Measurements from ENCODE around the gene TMEM200C.
A peak's percentile ranks its signal among the peaks of the same experiment; 100 is the strongest.

TMEM200C gene

GRCh38 chr18:5895299-5895875 lies at the start of gene TMEM200C:
TMEM200C (minus strand) TSS chr18:5895522; CDS start chr18:5892063, 3,459 bp downstream.
- peak; percentile 60 for DNase-seq

- DNase-seq = no peak
Measured at GRCh38 chr18:5944448-5944847, 49.1 kb upstream of the TMEM200C start.

GRCh38 chr18:5943514-5943913 lies 48.2 kb upstream of the TMEM200C start:
- peak; percentile 41 for DNase-seq

- no peak for DNase-seq
Measured at GRCh38 chr18:5942591-5942990, 47.3 kb upstream of the TMEM200C start.

GRCh38 chr18:5941890-5942289 lies 46.6 kb upstream of the TMEM200C start:
- DNase-seq = no peak

GRCh38 chr18:5939801-5940667 lies 44.7 kb upstream of the TMEM200C start:
- DNase-seq = no peak

- DNase-seq = no peak
Measured at GRCh38 chr18:5937795-5938194, 42.5 kb upstream of the TMEM200C start.

GRCh38 chr18:5937121-5937520 lies 41.8 kb upstream of the TMEM200C start:
- DNase-seq = no peak

- DNase-seq = no peak
Measured at GRCh38 chr18:5930789-5931188, 35.5 kb upstream of the TMEM200C start.

- DNase-seq = no peak
Measured at GRCh38 chr18:5918205-5918858, 23.0 kb upstream of the TMEM200C start.

- no peak for DNase-seq
Measured at GRCh38 chr18:5914951-5915350, 19.6 kb upstream of the TMEM200C start.

GRCh38 chr18:5914016-5914415 lies 18.7 kb upstream of the TMEM200C start:
- no peak for DNase-seq

- DNase-seq = no peak
Measured at GRCh38 chr18:5912566-5912965, 17.2 kb upstream of the TMEM200C start.

- DNase-seq = no peak
Measured at GRCh38 chr18:5909125-5909524, 13.8 kb upstream of the TMEM200C start.

- no peak for DNase-seq
Measured at GRCh38 chr18:5903386-5903785, 8.1 kb upstream of the TMEM200C start.

- DNase-seq = peak; percentile 7
Measured at GRCh38 chr18:5900262-5900661, 4.9 kb upstream of the TMEM200C start.

- no peak for DNase-seq
Measured at GRCh38 chr18:5899835-5900234, 4.5 kb upstream of the TMEM200C start.

GRCh38 chr18:5895876-5896740 lies 786 bp upstream of the TMEM200C start:
- peak; percentile 53 for DNase-seq

GRCh38 chr18:5894611-5895298 lies 567 bp downstream of the TMEM200C start:
- DNase-seq = peak; percentile 62

- DNase-seq = peak; percentile 29
Measured at GRCh38 chr18:5893956-5894610, 1.2 kb downstream of the TMEM200C start.

- no peak for DNase-seq
Measured at GRCh38 chr18:5892823-5893431, 2.4 kb downstream of the TMEM200C start.

Data from NCI-H345 (cell line).